ENCODE measurements around the gene MC2R.
"Not testable (repeated sequence)": the region's sequence is repeated elsewhere in the genome, so short reads cannot be mapped to it uniquely, and the experiment has no call there.

DNA sequence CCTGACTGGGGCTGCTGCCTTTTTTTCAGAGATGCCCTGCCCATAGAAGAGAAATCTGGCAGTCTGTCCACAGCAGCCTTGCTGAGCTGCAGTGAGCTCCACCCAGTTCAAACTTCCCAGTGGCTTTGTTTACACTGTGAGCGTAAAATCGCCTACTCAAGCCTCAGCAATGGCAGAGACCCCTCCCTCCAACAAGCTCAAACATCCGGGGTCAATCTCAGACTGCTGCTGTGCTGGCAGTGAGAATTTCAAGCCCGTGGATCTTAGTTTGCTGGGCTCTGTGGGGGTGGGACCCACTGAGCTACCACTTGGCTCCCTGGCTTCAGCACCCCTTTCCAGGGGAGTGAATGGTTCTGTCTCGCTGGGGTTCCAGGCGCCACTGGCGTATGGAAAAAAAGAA is 52.4 kb downstream of the MC2R start:
- TF ChIP-seq, protein P1, sequence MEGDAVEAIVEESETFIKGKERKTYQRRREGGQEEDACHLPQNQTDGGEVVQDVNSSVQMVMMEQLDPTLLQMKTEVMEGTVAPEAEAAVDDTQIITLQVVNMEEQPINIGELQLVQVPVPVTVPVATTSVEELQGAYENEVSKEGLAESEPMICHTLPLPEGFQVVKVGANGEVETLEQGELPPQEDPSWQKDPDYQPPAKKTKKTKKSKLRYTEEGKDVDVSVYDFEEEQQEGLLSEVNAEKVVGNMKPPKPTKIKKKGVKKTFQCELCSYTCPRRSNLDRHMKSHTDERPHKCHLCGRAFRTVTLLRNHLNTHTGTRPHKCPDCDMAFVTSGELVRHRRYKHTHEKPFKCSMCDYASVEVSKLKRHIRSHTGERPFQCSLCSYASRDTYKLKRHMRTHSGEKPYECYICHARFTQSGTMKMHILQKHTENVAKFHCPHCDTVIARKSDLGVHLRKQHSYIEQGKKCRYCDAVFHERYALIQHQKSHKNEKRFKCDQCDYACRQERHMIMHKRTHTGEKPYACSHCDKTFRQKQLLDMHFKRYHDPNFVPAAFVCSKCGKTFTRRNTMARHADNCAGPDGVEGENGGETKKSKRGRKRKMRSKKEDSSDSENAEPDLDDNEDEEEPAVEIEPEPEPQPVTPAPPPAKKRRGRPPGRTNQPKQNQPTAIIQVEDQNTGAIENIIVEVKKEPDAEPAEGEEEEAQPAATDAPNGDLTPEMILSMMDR (IDR thresholded peaks at IDR 0.05 in 2 of 3, conservative IDR thresholded peaks at IDR 0.05 in 1 of 3; ENCODE audit: borderline replicate concordance in 1 of 3, insufficient read depth in 1 of 3, low read depth in 2 of 3, low read length in 2 of 3), result not testable (repeated sequence)
- not testable (repeated sequence) for TF ChIP-seq EZH2 (IDR thresholded peaks at IDR 0.05); POLR2A (IDR thresholded peaks at IDR 0.05; ENCODE audit: borderline replicate concordance, extremely low read depth, insufficient read depth, insufficient read length)
